Measurements from ENCODE around the gene CALD1.

GRCh38 chr7:134806197-134806596 lies 26.8 kb downstream of the CALD1 start:
- TF ChIP-seq CTCF (IDR thresholded peaks at IDR 0.05; ENCODE audit: low read depth, low read length, missing input control): no peak
- no peak for TF ChIP-seq ATF3 (IDR thresholded peaks at IDR 0.05)
- TF ChIP-seq RAD21 (IDR thresholded peaks at IDR 0.05): no peak
- TF ChIP-seq MAX (IDR thresholded peaks at IDR 0.05): no peak
- TF ChIP-seq TAF1 (conservative IDR thresholded peaks at IDR 0.05): no peak
- TF ChIP-seq FOXA1 (IDR thresholded peaks at IDR 0.05): no peak
- TF ChIP-seq YY1 (IDR thresholded peaks at IDR 0.05): no peak
- TF ChIP-seq GABPA (IDR thresholded peaks at IDR 0.05 in 1 of 2, conservative IDR thresholded peaks at IDR 0.05 in 1 of 2): no peak
- no peak for TF ChIP-seq RXRA (IDR thresholded peaks at IDR 0.05)
- TF ChIP-seq ZBTB33 (IDR thresholded peaks at IDR 0.05): no peak
- no peak for TF ChIP-seq REST (IDR thresholded peaks at IDR 0.05)
- TF ChIP-seq SP1 (IDR thresholded peaks at IDR 0.05): no peak
- no peak for TF ChIP-seq HNF4G (IDR thresholded peaks at IDR 0.05)
